Stimulated activated CD4-positive, alpha-beta T cell treated with anti-CD3 and anti-CD28 coated beads, TNF-alpha, amount 100 ng/mL, for 1 hour (primary cell): Measurements from ENCODE around the gene GRIN3B.

Experiments used
- DNase-seq, 3 donors: peaks; one replicate each; pipeline ENCODE4 v3.0.0-alpha.2; 2020; ENCODE audit warnings: low read depth in 3 of 3, low spot score in 1 of 3

Gene GRIN3B

GRCh38 chr19:1057176-1057855 lies 57.1 kb downstream of the GRIN3B start:
- DNase-seq = no peak

DNA sequence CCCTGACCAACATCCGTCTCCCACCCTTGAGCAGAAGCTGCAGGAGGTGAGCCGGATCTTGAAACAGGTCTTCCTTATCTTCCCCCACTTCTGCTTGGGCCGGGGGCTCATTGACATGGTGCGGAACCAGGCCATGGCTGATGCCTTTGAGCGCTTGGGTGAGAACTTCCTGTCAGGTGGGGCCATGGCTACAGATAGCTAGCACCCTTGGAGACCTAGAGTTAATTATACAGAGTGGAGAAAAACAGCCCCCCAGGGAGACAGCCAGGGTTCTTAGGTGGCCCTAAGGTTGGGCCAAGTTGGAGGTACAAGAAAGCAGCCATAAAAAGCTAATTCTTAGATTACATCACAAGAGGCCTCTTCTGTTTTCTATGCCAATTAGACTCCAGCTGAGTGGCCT lies 57.9 kb downstream of the GRIN3B start:
- DNase-seq = no peak
